GM12873 (cell line): Measurements from ENCODE around the gene HUWE1.

ENCODE experiments used
- TF ChIP-seq, protein P1 (sequence below): IDR thresholded peaks from 2 replicates; pipeline ENCODE4 v1.5.1; 2012; ENCODE audit warnings: low read depth, mild to moderate bottlenecking, moderate library complexity, low read length, control low read depth; ENCODE audit not compliant: insufficient read depth; ENCODE audit errors: missing control alignments

The HUWE1 gene

DNA sequence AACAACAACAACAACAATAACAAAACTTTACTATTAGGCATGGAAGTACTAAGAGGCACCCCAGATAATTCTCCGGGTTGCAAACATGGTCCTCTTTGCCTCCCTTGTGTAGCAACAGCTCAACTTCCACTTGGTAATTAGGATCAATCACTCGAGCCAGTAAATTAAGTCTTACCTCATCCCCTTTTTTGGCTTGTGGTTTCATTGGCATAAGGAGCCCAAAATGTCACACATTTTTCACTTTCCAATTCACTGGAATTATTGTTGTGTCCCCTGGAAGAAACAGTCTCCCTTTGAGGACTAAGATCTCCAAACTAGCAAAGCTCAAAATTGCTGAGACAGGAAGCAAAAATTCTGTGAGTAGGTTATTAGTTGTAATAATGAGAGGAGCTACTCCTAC, 203.1 kb downstream of the HUWE1 start:
- TF ChIP-seq, protein P1, sequence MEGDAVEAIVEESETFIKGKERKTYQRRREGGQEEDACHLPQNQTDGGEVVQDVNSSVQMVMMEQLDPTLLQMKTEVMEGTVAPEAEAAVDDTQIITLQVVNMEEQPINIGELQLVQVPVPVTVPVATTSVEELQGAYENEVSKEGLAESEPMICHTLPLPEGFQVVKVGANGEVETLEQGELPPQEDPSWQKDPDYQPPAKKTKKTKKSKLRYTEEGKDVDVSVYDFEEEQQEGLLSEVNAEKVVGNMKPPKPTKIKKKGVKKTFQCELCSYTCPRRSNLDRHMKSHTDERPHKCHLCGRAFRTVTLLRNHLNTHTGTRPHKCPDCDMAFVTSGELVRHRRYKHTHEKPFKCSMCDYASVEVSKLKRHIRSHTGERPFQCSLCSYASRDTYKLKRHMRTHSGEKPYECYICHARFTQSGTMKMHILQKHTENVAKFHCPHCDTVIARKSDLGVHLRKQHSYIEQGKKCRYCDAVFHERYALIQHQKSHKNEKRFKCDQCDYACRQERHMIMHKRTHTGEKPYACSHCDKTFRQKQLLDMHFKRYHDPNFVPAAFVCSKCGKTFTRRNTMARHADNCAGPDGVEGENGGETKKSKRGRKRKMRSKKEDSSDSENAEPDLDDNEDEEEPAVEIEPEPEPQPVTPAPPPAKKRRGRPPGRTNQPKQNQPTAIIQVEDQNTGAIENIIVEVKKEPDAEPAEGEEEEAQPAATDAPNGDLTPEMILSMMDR: no peak
